HUES48 (cell line): ENCODE results near the gene MNS1.

Experiments used
- H3K27ac ChIP-seq: one replicate; pipeline ENCODE4 v1.7.0; 2013; ENCODE audit warnings: low read depth, low read length, inconsistent platforms
- H3K27me3 ChIP-seq: 2 replicates; pipeline ENCODE4 v1.6.1; 2013; ENCODE audit warnings: mild to moderate bottlenecking, low read length; ENCODE audit not compliant: control insufficient read depth, insufficient read depth
- H3K36me3 ChIP-seq: 2 replicates; pipeline ENCODE4 v1.6.1; 2013; ENCODE audit warnings: low read length; ENCODE audit not compliant: control insufficient read depth, insufficient read depth
- H3K4me1 ChIP-seq: 2 replicates; pipeline ENCODE4 v1.6.1; 2013; ENCODE audit warnings: mild to moderate bottlenecking, low read length; ENCODE audit not compliant: control insufficient read depth, insufficient read depth
- H3K4me3 ChIP-seq: 2 replicates; pipeline ENCODE4 v1.5.1; 2013; ENCODE audit warnings: mild to moderate bottlenecking, low read depth, low read length
- H3K9ac ChIP-seq: 2 replicates; pipeline ENCODE4 v1.6.1; 2013; ENCODE audit warnings: mild to moderate bottlenecking, low read depth, low read length, moderate library complexity
- H3K9me3 ChIP-seq: 2 replicates; pipeline ENCODE4 v1.6.1; 2013; ENCODE audit warnings: low read length; ENCODE audit not compliant: control insufficient read depth, insufficient read depth

Gene MNS1

DNA sequence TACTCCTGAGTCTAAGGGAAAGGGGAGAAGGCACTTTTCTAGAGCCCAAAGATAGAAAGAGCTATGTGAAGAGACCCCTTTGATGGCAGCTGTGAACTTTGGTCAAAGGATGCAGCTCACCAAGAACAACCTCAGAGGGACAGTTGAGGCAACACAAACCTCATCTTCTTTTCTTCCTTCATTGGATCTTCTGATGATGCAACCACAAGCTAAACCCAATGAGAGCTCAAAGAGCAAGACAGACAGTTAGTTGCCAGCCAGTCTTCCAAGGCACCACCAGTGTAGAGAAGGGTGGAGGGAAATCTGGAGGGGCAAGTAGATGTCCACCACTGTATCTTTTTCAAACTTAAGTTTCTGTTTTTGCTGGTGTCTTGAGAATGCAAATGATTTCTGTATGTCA lies 10.4 kb upstream of the MNS1 start:
- H3K4me3 ChIP-seq, result no peak overlapping the region
- no peaks in the 10 kb centered on the region for H3K9me3 ChIP-seq
- no peaks in the 10 kb centered on the region for H3K27me3 ChIP-seq
- no peak overlapping the region for H3K27ac ChIP-seq
- no peak overlapping the region for H3K9ac ChIP-seq
- no peaks in the 10 kb centered on the region for H3K4me1 ChIP-seq
- H3K36me3 ChIP-seq, result no peaks in the 10 kb centered on the region

DNA sequence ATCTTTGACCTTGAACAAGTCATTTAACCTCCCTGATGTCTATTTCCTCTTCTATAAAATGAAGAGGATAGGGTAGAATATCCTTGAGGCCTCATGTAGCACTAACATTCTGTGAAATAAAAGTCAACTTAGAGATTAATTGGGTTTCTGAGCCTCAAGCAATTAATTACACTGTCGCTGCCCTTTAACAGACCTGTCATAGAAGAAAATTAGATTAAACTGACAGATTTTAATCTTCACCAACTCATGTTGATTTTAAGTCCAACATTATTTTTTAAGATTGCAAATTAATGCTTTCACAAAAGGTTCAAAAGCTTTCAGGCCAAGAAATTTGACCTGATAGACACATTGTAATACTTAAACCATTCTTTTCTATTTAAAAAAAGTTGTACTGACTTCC lies 8.1 kb upstream of the MNS1 start:
- Histone ChIP-seq H3K4me1 (no peaks in the 10 kb centered on the region), H3K36me3 (no peaks in the 10 kb centered on the region), H3K27me3 (0 out of 2 replicates have a peak, but pooled peaks cover 2% of the 10 kb centered on the region), H3K4me3 (no peak overlapping the region), H3K27ac (no peak overlapping the region), H3K9ac (no peak overlapping the region), H3K9me3 (no peaks in the 10 kb centered on the region)

DNA sequence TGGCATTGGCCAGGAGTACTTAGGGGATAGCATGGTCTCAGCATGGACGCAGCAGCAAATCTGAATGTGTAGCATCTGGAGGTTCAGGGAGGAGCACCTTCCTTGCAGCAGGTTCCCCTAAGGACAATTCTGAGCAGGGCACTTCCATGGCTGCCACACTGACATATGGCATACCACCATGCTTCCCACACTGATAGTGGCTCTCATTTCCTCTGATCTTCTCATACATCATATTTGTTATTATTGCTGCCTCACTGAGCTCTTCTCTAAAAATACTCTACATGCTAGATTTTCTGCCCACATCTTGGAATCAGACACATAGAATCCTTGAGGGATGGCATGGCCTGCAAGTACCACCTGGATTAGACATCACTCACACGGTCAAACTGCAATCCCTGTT lies 7.3 kb upstream of the MNS1 start:
- peaks cover 3% of the 10 kb centered on the region; the same call in 1 of the 2 replicates for H3K27me3 ChIP-seq
- H3K9ac ChIP-seq, result no peak overlapping the region
- H3K4me1 ChIP-seq, result no peaks in the 10 kb centered on the region
- H3K4me3 ChIP-seq, result no peak overlapping the region
- no peak overlapping the region for H3K27ac ChIP-seq
- no peaks in the 10 kb centered on the region for H3K9me3 ChIP-seq
- no peaks in the 10 kb centered on the region for H3K36me3 ChIP-seq

DNA sequence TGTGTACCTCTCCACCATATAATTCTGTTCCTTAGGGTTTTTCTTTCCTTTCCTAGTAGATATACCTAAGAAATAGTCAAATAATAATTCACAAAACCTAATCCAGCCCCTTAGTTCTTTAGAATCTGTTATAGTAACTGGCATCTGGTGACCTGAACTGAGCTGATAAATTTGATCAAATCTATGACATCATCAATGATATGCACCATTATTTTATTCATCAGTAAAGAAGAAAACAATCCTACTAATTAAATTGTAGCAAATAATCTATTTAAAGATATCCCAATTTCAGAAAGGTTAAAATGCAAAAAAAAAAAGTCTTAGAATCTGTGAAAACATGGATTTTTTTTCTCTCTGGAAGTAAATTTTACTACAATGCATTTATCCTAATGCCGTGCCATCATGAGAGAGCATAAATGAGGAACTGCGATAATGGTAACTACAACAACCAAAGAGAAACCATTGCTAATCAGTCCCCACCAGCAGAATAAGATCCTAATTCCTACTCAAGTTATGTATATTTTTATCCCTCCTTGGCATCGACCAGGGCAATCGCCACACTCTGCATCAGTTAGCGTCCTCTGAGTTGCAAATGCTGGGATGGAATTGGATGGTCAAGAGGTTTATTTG lies 6.6 kb upstream of the MNS1 start:
- Histone ChIP-seq H3K27me3 (peaks cover 7% of the 10 kb centered on the region), H3K4me3 (no peak overlapping the region), H3K36me3 (no peaks in the 10 kb centered on the region), H3K9ac (no peak overlapping the region), H3K4me1 (no peaks in the 10 kb centered on the region), H3K9me3 (no peaks in the 10 kb centered on the region), H3K27ac (no peak overlapping the region)

DNA sequence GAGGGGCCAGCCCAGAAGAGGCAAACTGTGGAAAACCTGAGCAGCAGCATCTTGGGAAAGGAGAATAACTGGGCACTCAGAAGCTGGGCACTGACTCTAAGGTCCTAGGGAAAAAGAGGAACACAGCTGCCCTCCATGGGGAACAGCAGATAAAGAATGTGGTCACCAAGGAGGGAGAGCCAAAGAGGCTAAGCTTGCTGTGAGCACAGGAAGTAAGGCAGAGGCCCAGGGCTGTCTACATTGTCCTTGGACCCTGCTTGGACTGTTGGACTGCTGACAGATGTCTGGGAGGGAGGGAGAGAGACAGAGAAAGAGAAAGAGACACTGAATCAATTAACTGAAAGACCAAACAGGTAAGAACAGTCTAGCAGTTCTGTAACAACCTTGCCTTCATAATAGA lies 4.5 kb upstream of the MNS1 start:
- no peak overlapping the region for H3K27ac ChIP-seq
- peaks cover 8% of the 10 kb centered on the region for H3K27me3 ChIP-seq
- H3K9ac ChIP-seq, result no peak overlapping the region
- H3K9me3 ChIP-seq, result no peaks in the 10 kb centered on the region
- no peaks in the 10 kb centered on the region for H3K4me1 ChIP-seq
- no peak overlapping the region for H3K4me3 ChIP-seq
- H3K36me3 ChIP-seq, result no peaks in the 10 kb centered on the region

DNA sequence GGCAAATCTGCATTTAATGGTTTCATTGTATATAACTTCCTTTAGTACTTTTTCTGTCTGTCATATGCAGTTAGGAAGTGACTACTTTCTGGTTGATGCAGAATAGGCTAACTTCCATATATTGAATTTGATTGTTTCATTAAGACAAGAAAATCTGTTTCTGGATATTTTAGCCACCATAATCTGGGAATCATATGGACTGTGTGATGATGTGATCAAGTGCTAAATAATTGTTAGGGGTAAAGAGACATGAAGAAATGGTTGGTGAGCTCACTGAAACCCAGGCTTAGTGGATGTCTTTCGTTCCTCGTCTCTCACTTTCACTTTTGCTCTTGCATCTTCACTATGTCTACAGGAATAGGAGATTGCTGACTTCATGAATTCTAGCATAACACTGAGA lies 3.5 kb upstream of the MNS1 start:
- no peak overlapping the region for H3K4me3 ChIP-seq

DNA sequence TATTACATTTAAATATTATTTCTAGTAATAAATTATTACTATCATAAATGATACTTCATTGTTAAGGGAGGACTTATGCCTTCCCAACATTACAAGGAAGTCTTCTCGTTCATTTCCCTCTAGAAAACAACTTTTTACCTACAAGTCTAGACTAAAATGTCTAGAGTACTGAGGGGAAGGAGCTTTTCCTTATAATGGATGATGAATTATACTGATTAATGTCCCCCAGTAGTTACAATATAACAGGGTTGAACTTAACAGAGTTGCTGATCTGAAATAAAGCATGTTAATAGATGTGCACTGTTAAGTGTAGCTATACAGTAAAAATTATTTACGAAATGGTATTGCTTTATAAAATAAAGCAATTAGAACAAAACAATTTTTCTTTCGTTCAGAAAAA lies 2.7 kb upstream of the MNS1 start:
- H3K4me1 ChIP-seq, result no peaks in the 10 kb centered on the region
- no peaks in the 10 kb centered on the region for H3K36me3 ChIP-seq
- H3K9ac ChIP-seq, result no peak overlapping the region
- no peaks in the 10 kb centered on the region for H3K9me3 ChIP-seq
- no peak overlapping the region for H3K27ac ChIP-seq
- H3K4me3 ChIP-seq, result no peak overlapping the region
- H3K27me3 ChIP-seq, result peaks cover 8% of the 10 kb centered on the region

More for the DNA sequence above, 3.5 kb upstream of the MNS1 start:
- H3K9ac ChIP-seq, result no peak overlapping the region
- no peaks in the 10 kb centered on the region for H3K9me3 ChIP-seq
- no peak overlapping the region for H3K27ac ChIP-seq
- no peaks in the 10 kb centered on the region for H3K4me1 ChIP-seq
- peaks cover 8% of the 10 kb centered on the region for H3K27me3 ChIP-seq
- no peaks in the 10 kb centered on the region for H3K36me3 ChIP-seq

DNA sequence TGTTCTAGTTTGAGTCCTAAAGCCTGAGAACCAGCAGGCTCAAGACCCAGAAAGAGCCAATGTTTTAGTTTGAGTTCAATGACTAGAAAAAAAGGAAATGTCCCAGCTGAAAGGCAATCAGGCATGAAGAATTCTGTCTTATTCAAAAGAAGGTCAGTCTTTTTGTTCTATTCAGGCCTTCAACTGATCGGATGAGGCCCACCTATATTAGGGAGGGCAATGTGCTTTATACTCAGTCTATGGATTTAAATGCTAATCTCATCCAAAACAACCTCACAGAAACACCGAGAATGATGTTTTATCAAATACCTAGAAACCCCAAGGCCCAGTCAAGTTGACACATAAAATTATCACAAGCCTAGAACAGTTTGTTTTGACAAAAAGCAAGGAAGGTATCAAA lies 4.0 kb downstream of the MNS1 start:
- Histone ChIP-seq H3K9me3 (no peaks in the 10 kb centered on the region), H3K36me3 (no peaks in the 10 kb centered on the region), H3K9ac (no peak overlapping the region), H3K4me1 (no peaks in the 10 kb centered on the region), H3K27me3 (no peaks in the 10 kb centered on the region; the same call in none of the 2 replicates), H3K4me3 (no peak overlapping the region), H3K27ac (no peak overlapping the region)

DNA sequence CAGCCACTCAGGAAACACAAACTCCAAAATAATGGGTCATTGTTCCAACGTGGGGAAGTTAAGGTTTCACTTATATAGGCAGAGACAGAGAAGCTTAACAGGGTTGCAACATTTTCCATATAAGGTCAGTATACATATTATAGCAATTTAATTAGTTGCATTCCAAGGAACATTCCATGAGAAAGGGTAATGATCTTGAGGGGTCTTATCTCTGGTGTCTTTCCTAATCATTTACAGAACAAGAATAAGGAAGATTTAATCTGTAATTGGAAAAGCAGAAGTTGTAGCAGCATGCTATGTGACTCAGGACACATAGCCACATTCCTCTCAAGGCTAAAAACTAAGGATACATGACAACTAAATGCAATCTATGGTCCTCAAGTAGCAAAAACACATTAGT lies 4.9 kb downstream of the MNS1 start:
- Histone ChIP-seq H3K27me3 (no peaks in the 10 kb centered on the region; the same call in none of the 2 replicates), H3K9me3 (no peaks in the 10 kb centered on the region)

DNA sequence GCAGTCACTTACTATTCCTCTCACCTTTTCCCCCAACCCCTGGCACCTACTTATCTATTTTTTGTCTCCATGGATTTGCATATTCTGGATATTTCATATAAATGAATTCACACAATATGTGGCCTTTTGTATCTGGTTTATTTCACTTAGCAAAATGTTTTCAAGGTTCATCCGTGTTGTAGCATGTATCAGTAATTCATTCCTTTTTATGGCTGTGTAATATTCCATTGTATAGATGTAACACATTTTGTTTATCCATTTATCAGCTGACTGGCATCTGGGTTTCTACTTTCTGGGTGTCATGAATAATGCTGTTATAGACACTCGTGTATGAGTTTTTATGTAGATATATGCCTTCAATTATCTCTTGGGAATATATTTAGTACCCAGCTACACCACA lies 5.8 kb downstream of the MNS1 start:
- Histone ChIP-seq H3K4me3 (no peak overlapping the region), H3K4me1 (no peaks in the 10 kb centered on the region)

More for the DNA sequence above, 4.9 kb downstream of the MNS1 start:
- H3K9ac ChIP-seq, result no peak overlapping the region
- no peak overlapping the region for H3K27ac ChIP-seq
- no peaks in the 10 kb centered on the region for H3K36me3 ChIP-seq
- H3K4me3 ChIP-seq, result no peak overlapping the region
- H3K4me1 ChIP-seq, result no peaks in the 10 kb centered on the region

DNA sequence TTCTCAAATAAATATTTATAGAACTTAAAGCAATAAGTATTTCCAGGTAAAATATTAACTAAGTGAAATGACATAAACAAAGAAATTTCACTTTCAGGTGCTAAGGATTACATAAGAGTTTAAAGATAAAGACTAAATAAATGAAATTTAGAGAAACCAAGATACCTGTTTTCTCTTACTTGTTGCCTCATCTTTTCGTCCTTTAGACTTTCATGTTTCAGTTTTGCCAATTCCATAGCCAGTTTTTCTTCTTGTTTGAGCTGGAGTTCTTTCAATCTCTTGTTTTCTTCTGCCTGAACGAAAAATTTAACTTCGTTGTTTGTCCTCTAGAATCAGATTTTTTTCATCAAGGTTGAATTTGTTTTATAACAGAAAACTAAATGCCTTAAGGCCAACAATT lies 8.7 kb downstream of the MNS1 start:
- H3K9me3 ChIP-seq, result no peaks in the 10 kb centered on the region
- no peak overlapping the region for H3K4me3 ChIP-seq
- H3K27ac ChIP-seq, result no peak overlapping the region
- no peaks in the 10 kb centered on the region for H3K4me1 ChIP-seq
- no peaks in the 10 kb centered on the region for H3K36me3 ChIP-seq
- no peak overlapping the region for H3K9ac ChIP-seq
- H3K27me3 ChIP-seq, result no peaks in the 10 kb centered on the region

More for the DNA sequence above, 5.8 kb downstream of the MNS1 start:
- Histone ChIP-seq H3K27me3 (no peaks in the 10 kb centered on the region; the same call in 1 of the 2 replicates), H3K27ac (no peak overlapping the region), H3K36me3 (no peaks in the 10 kb centered on the region), H3K9ac (no peak overlapping the region), H3K9me3 (no peaks in the 10 kb centered on the region)
